GM21528 (cell line): ENCODE results near the gene TADA2A.

Experiments used
- ATAC-seq: cut with Tn5 transposase; IDR thresholded peaks from one replicate; pipeline ENCODE4 v1.9.1; 2021; ENCODE audit warnings: mild to moderate bottlenecking, moderate library complexity; ENCODE audit not compliant: unreplicated experiment, low FRiP score

Gene TADA2A, protein sequence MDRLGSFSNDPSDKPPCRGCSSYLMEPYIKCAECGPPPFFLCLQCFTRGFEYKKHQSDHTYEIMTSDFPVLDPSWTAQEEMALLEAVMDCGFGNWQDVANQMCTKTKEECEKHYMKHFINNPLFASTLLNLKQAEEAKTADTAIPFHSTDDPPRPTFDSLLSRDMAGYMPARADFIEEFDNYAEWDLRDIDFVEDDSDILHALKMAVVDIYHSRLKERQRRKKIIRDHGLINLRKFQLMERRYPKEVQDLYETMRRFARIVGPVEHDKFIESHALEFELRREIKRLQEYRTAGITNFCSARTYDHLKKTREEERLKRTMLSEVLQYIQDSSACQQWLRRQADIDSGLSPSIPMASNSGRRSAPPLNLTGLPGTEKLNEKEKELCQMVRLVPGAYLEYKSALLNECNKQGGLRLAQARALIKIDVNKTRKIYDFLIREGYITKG

DNA sequence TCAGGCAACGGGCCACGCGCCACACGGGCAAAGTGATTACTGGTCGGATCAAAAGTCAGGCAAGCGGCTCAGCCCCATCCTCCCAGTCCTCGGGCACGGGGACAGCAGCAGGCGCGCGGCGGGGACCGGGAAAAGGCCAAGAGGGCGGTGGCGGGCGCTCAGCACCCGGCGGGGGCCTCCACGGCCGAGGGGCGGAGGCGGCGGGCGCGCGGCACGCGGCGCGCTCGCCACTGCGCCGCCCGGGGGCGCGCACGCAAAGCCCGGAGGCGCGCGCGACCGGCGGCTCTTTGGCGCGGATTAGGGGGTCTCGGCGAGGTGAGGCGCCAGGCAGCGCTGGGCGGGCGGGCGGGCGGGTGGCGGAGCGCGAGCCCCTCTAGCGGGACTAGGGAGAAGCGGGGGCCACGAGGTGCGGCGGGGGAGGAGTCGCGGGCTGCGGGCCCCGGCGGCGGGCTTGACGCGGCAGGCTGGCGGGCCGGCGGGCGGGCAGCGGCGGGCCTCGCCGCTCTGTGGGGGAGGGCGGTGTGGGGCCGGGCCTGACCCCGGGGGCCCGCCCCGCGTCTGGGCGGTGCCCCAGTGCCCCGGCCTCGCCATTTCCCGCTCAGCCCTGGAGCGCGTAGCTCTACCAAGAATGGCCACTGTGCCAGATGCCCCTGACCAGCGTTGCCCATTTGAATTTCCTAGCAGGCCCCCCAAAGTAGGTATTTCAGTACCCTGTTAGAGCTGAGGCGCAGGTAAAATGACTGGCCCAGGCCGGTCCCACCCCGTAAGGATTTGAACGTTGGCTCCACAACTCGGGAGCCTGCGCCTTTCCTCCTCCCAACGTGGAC, at the start of gene TADA2A, which contains the start of gene ACACA:
TSS of gene TADA2A (plus strand) at position 252 of the 827 bp plus-strand sequence. CDS start 4,480 bp downstream, outside the sequence.
TSS of gene ACACA (minus strand) at position 202 of the 827 bp plus-strand sequence. CDS start 537 bp downstream, outside the sequence.
- ATAC-seq = peak; percentile 63

DNA sequence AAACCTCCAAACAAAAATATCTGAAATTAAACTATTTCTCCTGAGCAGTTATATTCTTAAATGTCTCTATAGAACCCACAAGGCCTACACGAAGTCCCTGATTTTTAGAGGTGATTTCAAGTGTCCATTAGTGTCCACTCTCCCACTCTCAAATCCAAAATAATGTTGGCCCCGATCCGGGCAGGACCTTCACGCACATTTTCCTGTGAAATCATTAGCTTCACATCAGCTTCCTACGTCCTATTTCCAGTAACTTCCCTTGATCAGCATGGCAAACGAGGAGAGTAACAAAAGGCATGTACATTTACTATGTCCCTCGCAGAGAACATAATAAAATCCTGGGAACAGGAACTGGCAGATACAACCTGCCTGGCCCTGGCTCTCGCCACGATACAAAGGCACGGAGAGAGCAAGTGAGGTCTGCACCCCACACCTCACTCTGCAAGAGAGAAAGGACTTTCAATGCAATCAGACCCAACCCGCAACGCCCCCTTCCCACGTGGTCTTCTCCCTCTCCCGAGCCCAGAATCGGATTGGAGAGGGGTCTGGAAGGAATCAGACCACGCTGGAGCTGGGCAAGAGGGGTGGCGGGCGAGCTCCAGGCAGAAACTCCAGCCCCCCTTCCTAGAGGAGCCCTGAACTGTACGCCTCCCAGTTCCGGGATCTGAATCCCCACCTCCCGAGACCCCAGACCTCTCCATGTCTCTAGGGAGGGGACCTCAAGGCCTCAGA, 48.4 kb upstream of the TADA2A start:
- ATAC-seq = peak; percentile 18

DNA sequence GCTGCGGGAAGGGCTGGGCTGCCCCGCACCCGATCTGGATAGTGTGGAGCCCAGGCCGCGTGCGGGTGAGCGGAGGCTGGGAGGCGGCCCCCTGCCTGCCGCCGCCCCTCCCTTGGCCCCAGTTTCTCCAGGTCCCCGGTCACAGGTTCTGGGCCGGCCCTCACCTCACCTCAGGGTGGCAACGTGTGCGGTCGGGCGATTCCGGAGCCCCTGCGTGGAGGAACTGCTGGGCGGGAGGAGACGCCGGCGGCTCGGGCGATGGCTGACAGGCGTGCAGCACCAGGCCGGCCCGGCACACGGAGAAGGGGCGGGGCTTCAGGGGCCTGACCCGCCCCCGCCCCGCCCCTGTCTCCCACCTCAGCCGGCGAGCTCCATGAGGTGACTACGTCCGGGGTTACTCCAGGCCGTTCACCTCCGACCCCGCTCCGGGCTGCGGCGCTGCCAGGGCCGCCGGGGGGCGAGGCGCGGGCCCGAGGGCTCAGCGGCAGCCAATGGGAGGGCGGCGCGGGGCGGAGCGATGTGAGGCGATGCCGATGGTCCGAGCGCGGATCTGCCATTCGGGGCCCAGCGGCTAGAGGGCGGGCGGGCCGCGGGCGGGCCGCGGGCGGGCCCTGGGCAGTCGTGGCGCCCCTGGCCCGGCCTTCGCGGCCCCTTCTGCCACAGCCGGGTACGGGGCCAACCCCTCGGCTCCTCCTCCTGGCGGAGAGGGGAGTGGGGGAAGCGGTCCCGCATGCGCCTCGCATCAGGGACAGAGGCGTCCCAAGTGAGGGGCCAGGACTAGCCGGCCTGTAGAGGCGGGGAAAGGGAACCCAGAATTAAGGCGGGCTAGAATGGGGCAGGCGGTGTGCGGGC, 47.6 kb upstream of the TADA2A start:
- peak; percentile 82 for ATAC-seq

DNA sequence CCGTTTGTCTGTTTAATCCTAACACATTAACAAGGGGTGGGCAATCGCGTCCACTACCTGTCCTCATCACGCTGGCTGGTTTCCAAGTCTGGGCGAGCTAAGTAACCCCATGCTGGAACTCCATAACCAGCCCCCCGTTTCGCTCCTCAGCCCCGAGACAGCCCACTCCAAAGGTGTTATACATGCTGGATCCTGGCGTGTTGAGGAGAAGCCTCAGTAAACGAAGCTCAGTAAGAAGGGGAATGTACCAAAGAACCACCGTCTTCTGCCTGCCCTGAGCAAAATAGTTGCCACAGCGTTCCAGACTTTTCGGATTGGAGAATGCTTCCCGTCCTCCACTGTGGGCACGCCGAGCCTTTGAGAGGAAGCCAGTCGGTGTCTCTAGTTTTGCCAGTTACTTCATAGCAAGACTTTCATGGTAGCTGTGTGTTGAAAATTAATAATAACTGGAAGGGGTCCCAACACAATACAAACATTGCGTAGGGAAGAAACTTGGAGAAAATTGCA, 47.0 kb upstream of the TADA2A start:
- no peak for ATAC-seq

DNA sequence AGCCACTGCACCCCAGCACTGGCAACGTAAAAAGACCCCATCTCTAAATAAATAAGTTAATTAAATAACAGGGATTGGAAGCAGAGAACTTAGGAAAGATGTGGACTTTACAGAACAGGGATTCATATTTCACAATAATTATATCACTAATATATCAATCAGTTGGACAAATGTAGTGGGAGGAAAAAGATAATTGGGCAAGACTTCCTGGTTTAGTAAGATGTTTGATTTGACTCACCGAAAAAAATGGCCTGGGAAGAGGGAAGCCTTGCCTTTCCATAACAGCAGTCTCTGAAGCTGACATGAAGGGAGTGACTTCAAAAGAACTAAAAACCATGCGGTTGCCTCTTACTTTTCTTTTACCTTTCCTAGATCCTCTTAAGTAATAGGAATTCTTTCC, 46.1 kb upstream of the TADA2A start:
- no peak for ATAC-seq

DNA sequence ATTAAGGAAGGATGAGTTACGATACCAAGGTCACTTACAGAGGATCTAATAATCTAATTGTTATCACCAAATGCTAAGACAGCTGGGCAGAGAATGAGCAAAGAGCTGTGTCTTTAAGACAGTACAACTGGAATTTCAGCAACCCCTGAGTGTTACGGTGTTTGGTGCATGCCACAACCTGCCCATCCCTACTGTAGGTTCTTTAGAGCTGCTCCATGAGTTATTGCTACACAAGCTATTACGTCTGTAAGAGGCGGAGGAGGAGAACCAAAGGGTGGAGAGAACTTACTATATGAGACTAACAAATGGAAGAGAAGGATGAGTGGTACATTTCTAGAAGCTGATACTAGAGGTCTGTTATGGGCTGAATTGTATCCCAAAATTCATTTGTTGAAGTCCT, 45.1 kb upstream of the TADA2A start:
- no peak for ATAC-seq

DNA sequence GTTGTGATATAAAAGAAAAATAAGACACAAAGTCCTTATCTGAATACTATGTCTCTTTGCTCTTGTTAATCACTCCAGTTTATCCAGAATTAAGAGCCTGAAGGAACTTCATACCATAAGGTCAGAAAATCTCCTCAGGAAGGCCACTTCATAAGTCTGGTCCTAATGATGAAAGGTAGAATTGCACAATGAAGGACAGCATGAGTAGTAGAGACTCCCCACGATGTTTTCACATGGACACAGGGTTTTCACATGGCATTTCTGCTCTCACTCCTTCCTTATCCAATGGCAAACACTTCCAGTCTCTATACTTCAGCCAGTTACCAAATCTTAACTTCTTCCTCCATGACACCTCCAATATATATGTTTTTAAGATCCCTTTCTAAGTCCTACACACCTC, 41.1 kb upstream of the TADA2A start:
- ATAC-seq = no peak

- no peak for ATAC-seq
These were observed 38.1 kb upstream of the TADA2A start for GRCh38 chr17:37368577-37368976.

DNA sequence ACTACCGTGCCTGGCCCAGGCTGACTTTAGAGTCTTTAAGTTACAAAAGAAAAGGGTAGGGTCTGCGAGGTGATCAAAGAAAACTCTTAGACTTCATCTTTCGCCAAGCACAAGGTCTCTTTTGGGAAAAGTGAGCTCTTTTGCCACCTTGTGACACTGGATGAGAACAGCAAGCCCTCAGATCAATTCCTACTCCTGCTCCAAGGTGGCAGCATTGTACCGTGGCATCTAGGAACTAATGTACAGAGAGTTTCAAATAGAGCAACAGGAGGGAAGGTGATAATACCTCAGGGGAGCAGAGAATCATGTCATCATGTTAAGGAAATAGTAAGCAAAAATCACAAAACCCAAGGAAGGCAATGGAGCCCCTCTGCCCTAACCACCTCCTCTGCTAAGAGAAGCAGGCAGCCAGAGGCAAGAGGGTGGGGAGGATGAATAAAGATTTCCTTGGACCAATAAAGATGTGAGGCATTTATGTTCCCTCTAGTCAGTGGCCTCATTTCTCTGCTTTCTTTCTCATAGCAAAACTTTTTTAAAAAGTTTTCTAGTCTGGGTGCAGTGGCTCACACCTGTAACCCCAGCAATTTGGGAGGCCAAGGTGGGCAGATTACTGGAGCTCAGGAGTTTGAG, 33.0 kb upstream of the TADA2A start:
- ATAC-seq = peak; percentile 57

DNA sequence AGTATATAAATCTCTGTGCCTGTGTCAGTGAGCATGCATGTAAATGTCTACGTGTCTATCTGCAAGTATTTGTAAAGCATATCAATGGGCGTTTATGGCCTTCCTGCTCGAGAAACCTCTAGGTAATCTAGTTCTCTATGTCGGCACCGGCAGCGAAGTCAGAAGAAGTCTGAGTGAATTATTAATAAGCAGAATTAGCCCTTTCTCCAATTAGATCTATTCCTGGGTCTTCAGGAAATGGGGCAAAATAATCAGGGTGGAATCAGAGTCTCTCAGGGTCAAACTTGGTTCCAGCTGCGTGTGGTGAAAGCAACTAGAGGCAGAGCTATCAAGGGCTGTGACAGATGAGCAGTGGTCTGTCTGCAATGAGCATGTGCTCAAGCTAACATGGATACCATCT, 31.0 kb upstream of the TADA2A start, which contains the start of gene C17orf78:
TSS of gene C17orf78 (plus strand) at position 280 of the 400 bp plus-strand sequence. CDS start at position 388, 108 bp downstream.
- ATAC-seq = no peak

GRCh38 chr17:37382056-37382455, 24.6 kb upstream of the TADA2A start:
- no peak for ATAC-seq

DNA sequence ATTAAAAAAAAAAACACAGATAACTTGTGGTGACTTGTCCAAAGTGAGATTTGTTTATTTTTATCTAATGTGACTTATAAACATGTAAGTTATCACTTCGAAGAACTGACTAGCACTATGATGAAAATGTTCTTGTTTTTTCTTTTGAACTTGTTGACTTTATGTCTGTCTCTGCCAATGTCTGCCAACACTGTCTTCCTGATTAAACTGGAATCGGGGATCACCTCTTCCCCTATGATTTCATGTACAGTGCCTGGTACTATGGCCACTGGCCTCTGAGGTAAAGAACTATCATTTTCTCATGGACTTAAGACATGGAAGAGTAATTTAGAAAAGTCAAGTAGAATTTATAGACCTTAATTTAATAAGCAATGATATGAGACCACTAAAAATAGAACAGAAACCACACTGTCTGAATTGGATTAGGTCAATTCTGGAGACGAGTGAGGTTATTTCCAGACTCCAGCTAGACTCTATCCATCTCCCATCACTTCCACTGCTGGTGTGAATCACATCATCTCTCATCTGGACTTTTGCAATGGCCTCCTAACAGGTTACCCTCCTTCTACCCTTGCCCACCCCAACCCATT, 22.0 kb upstream of the TADA2A start:
- no peak for ATAC-seq

- no peak for ATAC-seq
These were observed 21.2 kb upstream of the TADA2A start for GRCh38 chr17:37385474-37385990.

DNA sequence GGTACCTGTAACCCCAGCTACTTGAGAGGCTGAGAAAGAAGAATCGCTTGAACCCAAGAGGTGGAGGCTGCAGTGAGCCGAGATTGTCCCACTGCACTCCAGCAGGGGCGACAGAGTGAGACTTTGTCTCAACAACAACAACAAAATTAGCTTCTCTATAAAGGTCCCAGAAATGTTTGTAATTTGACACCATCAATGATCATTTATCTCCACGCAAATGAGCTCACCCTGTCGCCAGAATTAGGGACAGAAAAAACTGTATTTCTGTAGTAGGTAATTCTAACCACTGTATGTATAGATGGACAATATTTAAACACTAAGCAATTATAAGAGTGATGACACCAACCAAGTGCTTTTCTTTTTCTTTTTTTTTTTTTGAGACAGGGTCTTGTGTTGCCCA, 20.2 kb upstream of the TADA2A start:
- ATAC-seq = no peak

- no peak for ATAC-seq
These were observed 18.4 kb upstream of the TADA2A start for GRCh38 chr17:37388266-37388665.

DNA sequence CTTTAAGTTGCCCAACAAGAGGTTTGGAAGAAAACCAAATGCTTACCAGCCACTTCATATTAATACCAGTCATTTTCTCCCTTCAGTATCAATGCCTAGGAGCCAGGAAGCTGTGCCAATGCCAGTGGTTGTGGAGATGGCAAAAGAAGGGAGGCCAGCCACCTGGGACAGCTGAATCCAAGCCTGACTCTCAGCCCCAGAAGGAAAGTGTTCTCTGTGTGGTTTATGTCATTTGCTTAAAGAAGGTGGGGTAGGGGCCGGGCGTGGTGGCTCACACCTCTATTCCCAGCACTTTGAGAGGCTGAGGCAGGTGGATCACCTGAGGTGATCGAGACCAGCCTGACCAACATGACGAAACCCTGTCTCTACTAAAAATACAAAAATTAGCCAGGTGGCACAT, 17.5 kb upstream of the TADA2A start:
- no peak for ATAC-seq

DNA sequence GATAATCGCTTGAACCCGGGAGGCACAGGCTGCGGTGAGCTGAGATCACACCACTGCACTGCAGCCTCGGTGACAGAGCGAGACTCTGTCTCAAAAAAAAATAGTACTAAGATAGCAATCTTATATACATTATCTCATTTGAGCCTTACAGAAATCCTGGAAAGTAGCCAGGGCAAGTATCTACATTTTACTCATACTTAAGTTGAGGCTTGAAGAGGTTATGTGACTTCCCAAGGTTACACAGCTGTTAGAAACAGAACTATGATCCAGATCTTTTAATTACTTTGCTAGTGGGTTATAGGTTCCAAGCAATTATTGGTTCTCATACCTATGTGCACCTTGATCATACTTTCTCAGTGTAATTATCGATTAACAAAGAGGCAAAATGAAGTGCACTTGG, 15.5 kb upstream of the TADA2A start:
- no peak for ATAC-seq

GRCh38 chr17:37392024-37392590, 14.6 kb upstream of the TADA2A start:
- no peak for ATAC-seq
